Brain microvascular endothelial cell (primary cell): ENCODE results near the gene TMEM81.

Experiments used
- DNase-seq: peaks from one replicate; pipeline ENCODE4 v3.0.0-alpha.2; 2020
- H3K27ac ChIP-seq: fragments of 250-450 bp; sonication (Bioruptor Pico); 2 replicates; pipeline ENCODE4 v1.5.1; 2020; ENCODE audit warnings: mild to moderate bottlenecking, moderate library complexity
- H3K27me3 ChIP-seq: fragments of 250-450 bp; sonication (Bioruptor Pico); replicated peaks from 2 replicates; pipeline ENCODE4 v1.5.1; 2020; ENCODE audit warnings: mild to moderate bottlenecking
- H3K36me3 ChIP-seq: fragments of 250-450 bp; sonication (Bioruptor Pico); replicated peaks from 2 replicates; pipeline ENCODE4 v1.5.1; 2020; ENCODE audit warnings: mild to moderate bottlenecking
- H3K4me3 ChIP-seq: 2 replicates; pipeline ENCODE4 v1.5.1; 2011; ENCODE audit warnings: low read depth, mild to moderate bottlenecking, control low read depth, low read length, moderate library complexity
- in situ Hi-C: cut with HindIII; loops from 2 replicates; pipeline ENCODE4 v1.10.0; 2017; ENCODE audit warnings: low sequenced_read_pairs, low pct_ligation_motif_present
- TF ChIP-seq, protein P1 (sequence below): IDR thresholded peaks from 2 replicates; pipeline ENCODE4 v1.5.1; 2011; ENCODE audit warnings: low read depth, mild to moderate bottlenecking, moderate library complexity, low read length, control low read depth, inconsistent platforms; ENCODE audit errors: missing control alignments

The TMEM81 gene

GRCh38 chr1:205072286-205072685, 12.0 kb downstream of the TMEM81 start:
- in situ Hi-C loops, result no loop called here
- TF ChIP-seq, protein P1, sequence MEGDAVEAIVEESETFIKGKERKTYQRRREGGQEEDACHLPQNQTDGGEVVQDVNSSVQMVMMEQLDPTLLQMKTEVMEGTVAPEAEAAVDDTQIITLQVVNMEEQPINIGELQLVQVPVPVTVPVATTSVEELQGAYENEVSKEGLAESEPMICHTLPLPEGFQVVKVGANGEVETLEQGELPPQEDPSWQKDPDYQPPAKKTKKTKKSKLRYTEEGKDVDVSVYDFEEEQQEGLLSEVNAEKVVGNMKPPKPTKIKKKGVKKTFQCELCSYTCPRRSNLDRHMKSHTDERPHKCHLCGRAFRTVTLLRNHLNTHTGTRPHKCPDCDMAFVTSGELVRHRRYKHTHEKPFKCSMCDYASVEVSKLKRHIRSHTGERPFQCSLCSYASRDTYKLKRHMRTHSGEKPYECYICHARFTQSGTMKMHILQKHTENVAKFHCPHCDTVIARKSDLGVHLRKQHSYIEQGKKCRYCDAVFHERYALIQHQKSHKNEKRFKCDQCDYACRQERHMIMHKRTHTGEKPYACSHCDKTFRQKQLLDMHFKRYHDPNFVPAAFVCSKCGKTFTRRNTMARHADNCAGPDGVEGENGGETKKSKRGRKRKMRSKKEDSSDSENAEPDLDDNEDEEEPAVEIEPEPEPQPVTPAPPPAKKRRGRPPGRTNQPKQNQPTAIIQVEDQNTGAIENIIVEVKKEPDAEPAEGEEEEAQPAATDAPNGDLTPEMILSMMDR, result no peak
- H3K27me3 ChIP-seq, result no peaks in the 10 kb centered on the region
- H3K36me3 ChIP-seq, result no peaks in the 10 kb centered on the region
- no peak overlapping the region for H3K4me3 ChIP-seq
- no peak for DNase-seq
- no peak overlapping the region for H3K27ac ChIP-seq

DNA sequence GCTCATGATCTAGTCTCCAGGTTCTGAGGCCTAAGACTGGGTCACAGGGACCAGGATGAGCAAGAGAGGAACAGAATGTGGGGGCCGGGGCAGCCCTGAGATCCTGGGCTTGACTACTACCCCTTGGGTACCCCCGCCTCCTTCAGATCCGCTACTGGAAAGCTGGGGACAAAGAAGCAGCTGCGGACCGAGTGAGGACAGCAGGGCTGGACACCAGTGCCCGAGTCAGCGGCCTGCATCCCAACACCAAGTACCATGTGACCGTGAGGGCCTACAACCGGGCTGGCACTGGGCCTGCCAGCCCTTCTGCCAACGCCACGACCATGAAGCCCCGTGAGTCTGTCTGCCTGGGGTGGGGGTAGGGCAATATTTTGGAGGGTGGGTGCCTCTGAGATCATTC, 12.5 kb downstream of the TMEM81 start:
- no peak overlapping the region for H3K4me3 ChIP-seq
- TF ChIP-seq, protein P1, result no peak
- no peak overlapping the region for H3K27ac ChIP-seq
- H3K27me3 ChIP-seq, result no peaks in the 10 kb centered on the region
- H3K36me3 ChIP-seq, result no peaks in the 10 kb centered on the region
- no peak for DNase-seq
- in situ Hi-C loops, result no loop called here

DNA sequence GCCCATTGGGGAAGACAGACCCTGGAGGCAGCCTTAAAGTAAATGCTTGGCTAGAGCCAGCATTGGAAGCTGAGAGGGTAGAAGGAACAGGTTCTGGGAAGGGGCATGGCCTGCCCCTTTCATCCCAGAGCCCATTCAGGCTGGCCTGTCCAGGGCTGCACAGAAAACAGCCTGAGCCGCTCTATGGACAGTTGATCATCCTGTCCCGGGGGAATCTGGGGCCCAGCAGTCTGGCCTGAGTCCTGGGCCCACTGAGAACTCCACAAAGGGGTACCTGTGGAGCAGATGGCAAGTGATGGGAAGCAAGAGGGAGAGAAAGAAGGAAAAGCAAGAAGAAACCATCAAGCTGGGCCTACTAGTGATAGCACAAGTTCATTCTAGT, 13.2 kb downstream of the TMEM81 start:
- TF ChIP-seq, protein P1, result no peak
- in situ Hi-C loops, result no loop called here
- Histone ChIP-seq H3K36me3 (no peaks in the 10 kb centered on the region), H3K27me3 (no peaks in the 10 kb centered on the region), H3K27ac (no peak overlapping the region), H3K4me3 (no peak overlapping the region)
- no peak for DNase-seq

GRCh38 chr1:205069371-205070125, 14.7 kb downstream of the TMEM81 start:
- Histone ChIP-seq H3K27me3 (no peaks in the 10 kb centered on the region), H3K27ac (no peak overlapping the region), H3K36me3 (no peaks in the 10 kb centered on the region), H3K4me3 (no peak overlapping the region)
- in situ Hi-C loops, result no loop called here
- no peak for DNase-seq
- TF ChIP-seq, protein P1, result no peak

DNA sequence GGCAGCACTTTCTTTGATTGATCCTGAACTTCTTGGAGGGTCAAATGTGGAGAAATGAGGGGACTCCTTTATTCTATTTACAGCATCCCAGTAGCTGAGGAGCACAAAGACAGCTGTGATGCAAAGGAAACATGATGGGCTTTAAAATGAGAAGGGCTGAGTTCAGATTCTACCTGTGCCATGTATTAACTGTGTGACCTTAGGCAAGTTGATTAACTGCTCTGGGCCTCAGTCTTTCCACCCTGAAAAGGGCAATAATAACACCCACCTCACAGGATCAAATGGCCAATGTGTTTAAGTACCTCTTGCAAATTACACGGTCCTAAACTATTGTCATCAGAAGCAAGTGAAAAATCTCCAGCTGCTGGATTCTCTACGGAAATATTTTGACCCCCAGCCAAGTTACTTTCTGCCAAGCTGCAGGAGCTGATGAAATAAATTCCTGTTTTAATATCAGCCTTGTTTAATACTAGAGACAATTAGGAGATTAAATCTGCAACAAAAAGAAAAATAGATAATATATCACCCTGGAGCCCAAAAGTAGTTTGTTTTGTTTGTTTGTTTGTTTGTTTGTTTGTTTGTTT, 15.7 kb downstream of the TMEM81 start:
- H3K27ac ChIP-seq, result no peak overlapping the region
- H3K4me3 ChIP-seq, result no peak overlapping the region
- H3K27me3 ChIP-seq, result no peaks in the 10 kb centered on the region
- H3K36me3 ChIP-seq, result no peaks in the 10 kb centered on the region
- TF ChIP-seq, protein P1, result no peak
- DNase-seq, result no peak
- in situ Hi-C loops, result no loop called here
